Measurements from ENCODE around the gene FNDC8.
"Not testable (repeated sequence)": the region's sequence is repeated elsewhere in the genome, so short reads cannot be mapped to it uniquely, and the experiment has no call there.

FNDC8 gene

DNA sequence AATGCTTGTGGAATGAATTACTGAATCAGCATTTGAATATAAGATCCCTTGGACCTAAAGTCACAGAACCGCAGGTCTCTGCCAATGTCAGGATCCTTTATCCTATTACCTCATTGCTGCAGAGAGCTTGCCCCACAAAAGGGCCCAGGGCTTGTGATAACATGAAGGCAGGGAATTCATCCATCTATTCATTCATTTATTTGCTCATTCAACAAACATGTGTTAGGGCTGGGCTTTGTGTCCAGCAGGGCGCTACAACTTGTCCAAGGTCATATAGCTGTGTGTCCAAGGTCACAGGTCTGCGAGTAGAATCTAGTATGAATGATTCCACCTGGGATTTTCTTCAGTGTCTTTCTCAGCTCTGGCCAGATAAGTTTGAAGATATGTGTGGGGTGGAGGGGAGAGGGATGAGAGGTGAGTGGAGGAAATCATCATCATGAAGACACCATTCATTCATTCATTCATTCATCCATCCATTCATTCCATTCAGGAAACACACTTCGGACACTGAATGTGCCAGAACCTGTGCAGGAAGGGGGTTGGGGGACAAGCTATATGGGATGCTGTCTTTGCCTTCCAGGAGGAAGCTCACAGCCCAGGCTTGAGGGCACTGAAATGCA lies 24.9 kb downstream of the FNDC8 start:
- FAIRE-seq, result no peak
- no peak for DNase-seq (ENCODE audit: insufficient read length, low spot score)

DNA sequence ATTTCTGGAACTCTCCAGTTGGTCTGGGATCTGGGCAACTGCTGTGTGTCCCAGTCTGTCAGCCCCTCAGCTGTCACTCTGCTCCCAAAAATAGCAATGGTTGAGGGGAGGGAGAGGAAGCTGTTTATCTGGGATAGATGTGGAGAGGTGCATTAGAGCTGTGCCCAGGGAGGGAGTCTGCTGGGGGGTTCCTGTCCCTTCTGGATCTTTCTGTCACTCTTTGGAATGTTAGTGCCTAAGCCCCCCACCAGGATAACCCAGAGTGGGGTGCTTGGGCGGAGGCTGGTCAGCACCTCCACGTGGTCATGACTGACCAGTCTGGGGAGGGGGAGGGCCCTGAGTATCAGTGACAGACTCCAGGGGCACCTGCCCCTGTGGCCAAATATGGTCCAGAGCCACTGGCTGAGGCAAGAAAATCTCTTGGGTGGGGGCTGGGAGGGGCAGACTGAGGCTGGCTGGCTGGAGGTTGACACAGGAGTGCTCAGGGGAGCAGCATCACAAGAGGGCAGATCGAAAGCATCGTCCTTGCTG lies 26.0 kb downstream of the FNDC8 start, which contains the start of gene UNC45B:
Gene UNC45B (plus strand): TSS at position 443 of the 531 bp plus-strand sequence. CDS start 447 bp downstream, outside the sequence.
- no peak for DNase-seq (ENCODE audit: insufficient read length, low spot score)
- FAIRE-seq, result no peak
- TF ChIP-seq, protein P1, sequence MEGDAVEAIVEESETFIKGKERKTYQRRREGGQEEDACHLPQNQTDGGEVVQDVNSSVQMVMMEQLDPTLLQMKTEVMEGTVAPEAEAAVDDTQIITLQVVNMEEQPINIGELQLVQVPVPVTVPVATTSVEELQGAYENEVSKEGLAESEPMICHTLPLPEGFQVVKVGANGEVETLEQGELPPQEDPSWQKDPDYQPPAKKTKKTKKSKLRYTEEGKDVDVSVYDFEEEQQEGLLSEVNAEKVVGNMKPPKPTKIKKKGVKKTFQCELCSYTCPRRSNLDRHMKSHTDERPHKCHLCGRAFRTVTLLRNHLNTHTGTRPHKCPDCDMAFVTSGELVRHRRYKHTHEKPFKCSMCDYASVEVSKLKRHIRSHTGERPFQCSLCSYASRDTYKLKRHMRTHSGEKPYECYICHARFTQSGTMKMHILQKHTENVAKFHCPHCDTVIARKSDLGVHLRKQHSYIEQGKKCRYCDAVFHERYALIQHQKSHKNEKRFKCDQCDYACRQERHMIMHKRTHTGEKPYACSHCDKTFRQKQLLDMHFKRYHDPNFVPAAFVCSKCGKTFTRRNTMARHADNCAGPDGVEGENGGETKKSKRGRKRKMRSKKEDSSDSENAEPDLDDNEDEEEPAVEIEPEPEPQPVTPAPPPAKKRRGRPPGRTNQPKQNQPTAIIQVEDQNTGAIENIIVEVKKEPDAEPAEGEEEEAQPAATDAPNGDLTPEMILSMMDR (IDR thresholded peaks at IDR 0.05; ENCODE audit: insufficient read depth, missing control alignments), result no peak

More for the DNA sequence above, 24.9 kb downstream of the FNDC8 start:
- TF ChIP-seq, protein P1 (IDR thresholded peaks at IDR 0.05; ENCODE audit: insufficient read depth, missing control alignments), result no peak

DNA sequence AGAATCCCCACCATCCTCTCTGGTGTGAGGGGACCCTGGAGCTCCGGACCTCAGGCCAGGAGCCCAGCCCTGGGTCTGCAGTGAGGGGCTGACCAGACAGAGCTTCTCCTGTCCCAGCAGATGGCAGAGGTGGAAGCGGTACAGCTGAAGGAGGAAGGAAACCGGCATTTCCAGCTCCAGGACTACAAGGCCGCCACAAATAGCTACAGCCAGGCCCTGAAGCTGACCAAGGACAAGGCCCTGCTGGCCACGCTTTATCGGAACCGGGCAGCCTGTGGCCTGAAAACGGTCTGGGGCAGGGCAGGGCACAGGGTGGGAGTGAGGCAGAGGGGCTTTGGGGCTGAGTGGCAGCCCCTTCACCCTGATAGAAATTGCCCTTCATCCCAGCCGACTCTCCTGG lies 26.7 kb downstream of the FNDC8 start:
- TF ChIP-seq, protein P1 (IDR thresholded peaks at IDR 0.05; ENCODE audit: insufficient read depth, missing control alignments), result no peak
- DNase-seq (ENCODE audit: insufficient read length, low spot score), result no peak
- FAIRE-seq, result no peak

DNA sequence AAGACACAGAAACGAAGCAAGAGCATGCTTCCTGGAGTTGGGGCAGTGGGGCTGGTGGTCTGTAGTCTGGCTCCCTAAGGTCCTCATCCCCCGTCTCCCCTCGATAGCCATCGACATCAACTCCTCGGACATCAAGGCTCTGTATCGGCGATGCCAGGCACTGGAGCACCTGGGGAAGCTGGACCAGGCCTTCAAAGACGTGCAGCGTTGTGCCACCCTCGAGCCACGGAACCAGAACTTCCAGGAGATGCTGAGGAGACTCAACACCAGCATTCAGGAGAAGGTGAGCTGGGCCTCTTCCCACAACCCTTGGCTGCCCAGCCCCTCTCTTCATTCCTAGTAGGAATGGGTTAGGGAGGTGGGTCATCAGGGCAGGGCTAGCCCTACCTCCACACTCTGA lies 28.5 kb downstream of the FNDC8 start:
- DNase-seq (ENCODE audit: insufficient read length, low spot score) (no peak), FAIRE-seq (no peak)
- TF ChIP-seq, protein P1 (IDR thresholded peaks at IDR 0.05; ENCODE audit: insufficient read depth, missing control alignments), result no peak

DNA sequence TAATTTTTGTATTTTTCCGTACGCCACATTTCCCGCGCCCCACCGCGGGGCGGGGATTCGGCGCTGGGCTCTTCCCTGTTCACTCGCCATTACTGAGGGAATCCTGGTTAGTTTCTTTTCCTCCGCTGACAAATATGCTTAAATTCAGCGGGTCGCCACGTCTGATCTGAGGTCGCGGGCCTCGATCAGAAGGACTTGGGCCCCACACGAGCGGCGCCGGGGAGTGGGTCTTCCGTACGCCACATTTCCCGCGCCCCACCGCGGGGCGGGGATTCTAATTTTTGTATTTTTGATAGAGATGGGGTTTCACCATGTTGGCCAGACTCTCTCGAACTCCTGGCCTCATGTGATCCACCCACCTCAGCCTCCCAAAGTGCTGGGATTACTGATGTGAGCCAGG lies 29.7 kb downstream of the FNDC8 start:
- DNase-seq (ENCODE audit: insufficient read length, low spot score); FAIRE-seq: not testable (repeated sequence)

DNA sequence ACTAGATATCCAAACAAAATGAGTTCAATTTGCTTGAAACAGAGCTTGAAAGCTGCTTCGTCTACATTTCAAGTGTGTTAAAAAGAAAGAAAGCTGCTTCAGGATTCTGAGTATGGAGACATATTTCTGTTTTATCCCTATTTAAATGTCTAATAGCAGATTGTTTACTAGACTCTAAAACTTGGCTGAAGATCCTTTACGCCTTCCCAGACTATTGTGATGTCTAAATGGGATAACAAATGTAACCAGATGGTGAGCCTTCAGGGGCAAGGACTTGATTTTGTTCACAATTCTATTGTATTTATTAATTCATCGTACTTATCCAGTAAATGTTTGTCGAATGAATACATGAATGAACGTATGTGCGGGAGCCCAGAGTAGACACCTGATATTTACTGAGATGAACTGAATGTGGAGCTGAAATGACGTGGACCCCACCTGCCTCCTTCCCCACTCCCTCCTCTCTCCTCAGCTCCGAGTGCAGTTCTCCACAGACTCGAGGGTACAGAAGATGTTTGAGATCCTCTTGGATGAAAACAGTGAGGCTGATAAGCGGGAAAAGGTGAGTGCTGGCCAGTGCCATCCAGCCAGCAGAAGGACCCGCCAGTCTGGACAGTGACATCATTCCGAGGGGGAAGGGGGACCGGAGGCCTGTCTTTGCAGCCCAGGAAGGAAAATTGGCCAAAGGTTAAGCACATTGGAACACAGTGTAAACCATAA lies 31.2 kb downstream of the FNDC8 start:
- TF ChIP-seq, protein P1 (IDR thresholded peaks at IDR 0.05; ENCODE audit: insufficient read depth, missing control alignments), result no peak
- no peak for DNase-seq (ENCODE audit: insufficient read length, low spot score)
- no peak for FAIRE-seq

DNA sequence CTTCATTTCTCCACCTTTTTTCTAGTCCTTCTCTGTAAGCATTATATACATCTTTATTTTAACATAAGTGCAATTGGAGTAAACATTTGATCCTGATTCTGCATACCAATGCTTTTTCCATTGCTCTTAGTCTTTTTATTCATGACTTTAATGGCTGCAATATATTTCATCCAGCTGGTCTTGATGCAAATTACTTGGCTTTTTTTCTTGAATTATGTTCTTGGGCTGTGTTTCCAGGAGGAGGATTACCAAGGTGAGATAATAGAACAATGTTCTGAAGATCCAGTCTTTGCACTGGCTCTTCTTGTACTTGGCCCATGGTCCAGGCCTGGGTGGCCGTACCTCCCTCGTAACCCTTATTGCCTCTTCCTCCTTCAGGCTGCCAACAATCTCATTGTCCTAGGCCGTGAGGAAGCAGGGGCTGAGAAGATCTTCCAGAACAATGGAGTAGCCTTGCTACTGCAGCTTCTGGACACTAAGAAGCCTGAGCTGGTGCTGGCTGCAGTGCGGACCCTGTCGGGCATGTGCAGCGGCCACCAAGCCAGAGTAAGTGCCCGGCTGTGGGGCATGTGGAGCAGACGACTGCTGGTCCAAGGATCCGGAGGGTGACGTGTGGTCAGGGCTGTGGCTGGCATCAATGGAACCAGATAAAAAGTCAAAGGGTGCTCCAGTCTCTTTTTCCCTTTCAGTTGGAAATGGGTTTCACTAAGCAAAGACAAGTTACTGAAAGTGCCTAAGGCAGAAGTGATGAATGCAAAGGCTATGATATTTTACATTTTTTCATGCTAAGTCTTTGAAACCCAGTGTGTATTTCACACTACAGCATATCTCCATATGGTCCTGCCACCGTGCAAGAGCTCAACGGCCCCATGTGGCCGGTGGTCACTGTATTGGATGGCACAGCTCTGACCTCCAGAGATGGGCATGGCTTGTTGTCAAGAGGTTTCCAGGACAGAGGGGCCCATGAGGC lies 33.1 kb downstream of the FNDC8 start:
- no peak for FAIRE-seq
- TF ChIP-seq, protein P1 (IDR thresholded peaks at IDR 0.05; ENCODE audit: insufficient read depth, missing control alignments), result no peak

More for the DNA sequence above, 33.1 kb downstream of the FNDC8 start:
- no peak for DNase-seq (ENCODE audit: insufficient read length, low spot score)
